H54 (cell line): ENCODE results near the gene OR10G6.

Experiments
- DNase-seq: peaks from one replicate; pipeline ENCODE4 v3.0.0; 2011; ENCODE audit warnings: low spot score, mixed read lengths; ENCODE audit not compliant: insufficient read length
- FAIRE-seq: peaks from 3 replicates; lab custom pipeline; 2011; peaks lifted over from hg19 to GRCh38; lab: Jason Lieb, UNC
- POLR2A ChIP-seq: IDR thresholded peaks from 2 replicates; pipeline ENCODE4 v1.6.1; 2011; ENCODE audit warnings: low read depth, mild to moderate bottlenecking, low read length

The OR10G6 gene

DNA sequence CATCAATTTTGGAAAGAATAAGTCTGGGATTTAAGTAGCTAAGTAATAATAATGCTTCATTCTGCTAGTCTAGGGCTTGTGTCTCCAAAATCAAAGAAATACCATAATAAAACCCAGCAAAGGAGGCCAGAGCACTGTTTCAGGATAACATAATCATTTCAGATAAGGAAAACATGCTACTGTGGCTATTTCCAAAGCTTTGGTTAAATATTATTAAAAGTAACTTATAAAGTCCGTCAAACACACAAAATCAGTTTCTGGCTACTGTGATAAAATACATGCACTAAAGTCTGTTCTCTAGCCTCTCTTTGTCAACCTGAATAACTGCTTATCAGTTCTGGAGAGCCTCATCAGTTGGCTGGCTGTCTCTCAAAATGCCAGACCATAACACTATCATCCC is 49.8 kb downstream of the OR10G6 start:
- TF ChIP-seq POLR2A = no peak
- FAIRE-seq = no peak
- DNase-seq = no peak
